Lung (tissue), 12 donors: ENCODE data around the gene XYLT1. TPM values are rescaled to one million over a fixed set of nuclear protein-coding genes. Genes with fewer than 3 reads are reported as not detected.
A peak's percentile ranks its signal among the peaks of the same experiment; 100 is the strongest.

Source experiments
- ATAC-seq: fragments of 200-7000 bp; cut with Tn5 transposase; one replicate; pipeline ENCODE4 v1.9.1; 2020; ENCODE audit warnings: moderate number of reproducible peaks; ENCODE audit not compliant: insufficient read depth, low FRiP score
- DNase-seq, 3 donors: peaks; one replicate each; pipeline ENCODE4 v3.0.0-alpha.2; 2013 to 2017
- H3K27ac ChIP-seq, 2 donors: one replicate each; pipeline ENCODE4 v1.5.1; 2013; ENCODE audit warnings: mild to moderate bottlenecking in 2 of 2, moderate library complexity in 2 of 2, control low read depth in 1 of 2, inconsistent platforms in 1 of 2, low read depth in 1 of 2, low read length in 1 of 2
- H3K27me3 ChIP-seq, 3 donors: one replicate each; pipeline ENCODE4 v1.5.1; 2013; ENCODE audit warnings: low read length in 2 of 3; ENCODE audit not compliant: control insufficient read depth in 3 of 3, insufficient read depth in 3 of 3
- H3K36me3 ChIP-seq, 4 donors: one replicate each; pipeline ENCODE4 v1.5.1; 2013; ENCODE audit warnings: low read length in 4 of 4, mild to moderate bottlenecking in 1 of 4, moderate library complexity in 1 of 4; ENCODE audit not compliant: control insufficient read depth in 4 of 4, insufficient read depth in 4 of 4
- H3K4me1 ChIP-seq, 5 donors: one replicate each; pipeline ENCODE4 v1.5.1; 2013; ENCODE audit warnings: low read length in 5 of 5, mild to moderate bottlenecking in 2 of 5, moderate library complexity in 1 of 5; ENCODE audit not compliant: control insufficient read depth in 5 of 5, insufficient read depth in 5 of 5
- H3K4me3 ChIP-seq: one replicate; pipeline ENCODE4 v1.5.1; 2013; ENCODE audit warnings: mild to moderate bottlenecking, control low read depth, moderate library complexity
- H3K9ac ChIP-seq, 2 donors: one replicate each; pipeline ENCODE4 v1.5.1; 2013; ENCODE audit warnings: low read length in 2 of 2, control low read depth in 1 of 2; ENCODE audit not compliant: insufficient read depth in 1 of 2
- H3K9me3 ChIP-seq, 4 donors: one replicate each; pipeline ENCODE4 v1.5.1; 2013; ENCODE audit warnings: low read length in 3 of 4, mild to moderate bottlenecking in 1 of 4, moderate library complexity in 1 of 4; ENCODE audit not compliant: control insufficient read depth in 4 of 4, insufficient read depth in 3 of 4
- WGBS, 2 donors: extraction: QIAGEN DNeasy Blood & Tissue Kit; methylation state at CpG; one replicate each; pipeline ENCODE4 v1.1.7; 2013; 5-methylcytosine and 5-hydroxymethylcytosine counted together
- polyA plus RNA-seq, 2 donors: library from polyadenylated mRNA; stranded (reverse); fragments of 200-250 nt; gene quantifications; one replicate each; pipeline ENCODE4 v1.2.1, GENCODE V29; 2013
- total RNA-seq, 2 donors: library from RNA; depleted of rRNA in 1 of 2; stranded (reverse); fragments of >200 nt in 1 of 2; gene quantifications; one replicate each; pipeline ENCODE4 v1.2.1, GENCODE V29; 2014 to 2021
- TF ChIP-seq, protein P1 (sequence below): IDR thresholded peaks from 2 replicates; pipeline ENCODE4 v1.5.1; 2012; ENCODE audit warnings: mild to moderate bottlenecking; ENCODE audit errors: control extremely low read depth, extremely low read depth
- donor health status: control.
- donor health status: control.
- donor health status: Bipolar disorder and iron deficiency.
- donor health status: healthy.
- donor health status: DM: yes; HTN: yes; CAD: no.

Gene XYLT1
- total and polyA plus RNA-seq, 4 donors = 1.4 to 11.5 (median 6.9) TPM

DNA sequence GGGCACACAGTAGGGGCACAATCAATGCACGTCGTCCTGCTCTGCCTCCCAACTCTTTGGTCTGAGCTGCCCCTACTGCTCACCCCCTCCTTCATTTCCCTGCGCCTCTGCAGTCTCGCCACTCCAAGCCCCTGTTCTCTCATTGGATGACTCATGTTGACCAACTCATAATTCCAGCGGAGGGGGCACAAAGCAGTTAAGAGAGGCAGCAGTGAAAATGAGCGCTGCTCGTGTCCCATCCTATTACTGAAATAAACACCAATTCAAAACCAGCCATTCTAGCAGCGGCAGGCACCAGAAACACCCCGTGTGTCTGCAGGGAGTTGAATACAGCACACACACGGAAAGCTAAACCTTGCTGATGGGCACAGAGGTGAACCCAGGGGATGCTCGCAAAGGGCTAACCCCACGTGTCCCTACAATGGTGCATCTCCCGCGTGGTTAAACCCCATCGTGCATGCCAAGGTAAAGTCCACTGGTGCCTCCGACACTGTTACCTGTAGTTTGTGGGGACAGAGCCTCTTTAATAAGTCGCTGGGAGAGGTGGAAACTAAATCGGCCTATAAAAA lies 310.4 kb downstream of the XYLT1 start:
- no peak for ATAC-seq
- Histone ChIP-seq H3K4me3 (no peak overlapping the region), H3K9me3 (no peaks in the 10 kb centered on the region), H3K36me3 (no peaks in the 10 kb centered on the region), H3K27ac (no peak overlapping the region), H3K4me1 (peaks cover 0 to 17% (median 0%) of the 10 kb centered on the region in 5 donors), H3K9ac (no peak overlapping the region), H3K27me3 (no peaks in the 10 kb centered on the region)
- 66 to 76% methylated on average over 18 of the region's 18 CpGs for WGBS, 2 donors
- TF ChIP-seq, protein P1, sequence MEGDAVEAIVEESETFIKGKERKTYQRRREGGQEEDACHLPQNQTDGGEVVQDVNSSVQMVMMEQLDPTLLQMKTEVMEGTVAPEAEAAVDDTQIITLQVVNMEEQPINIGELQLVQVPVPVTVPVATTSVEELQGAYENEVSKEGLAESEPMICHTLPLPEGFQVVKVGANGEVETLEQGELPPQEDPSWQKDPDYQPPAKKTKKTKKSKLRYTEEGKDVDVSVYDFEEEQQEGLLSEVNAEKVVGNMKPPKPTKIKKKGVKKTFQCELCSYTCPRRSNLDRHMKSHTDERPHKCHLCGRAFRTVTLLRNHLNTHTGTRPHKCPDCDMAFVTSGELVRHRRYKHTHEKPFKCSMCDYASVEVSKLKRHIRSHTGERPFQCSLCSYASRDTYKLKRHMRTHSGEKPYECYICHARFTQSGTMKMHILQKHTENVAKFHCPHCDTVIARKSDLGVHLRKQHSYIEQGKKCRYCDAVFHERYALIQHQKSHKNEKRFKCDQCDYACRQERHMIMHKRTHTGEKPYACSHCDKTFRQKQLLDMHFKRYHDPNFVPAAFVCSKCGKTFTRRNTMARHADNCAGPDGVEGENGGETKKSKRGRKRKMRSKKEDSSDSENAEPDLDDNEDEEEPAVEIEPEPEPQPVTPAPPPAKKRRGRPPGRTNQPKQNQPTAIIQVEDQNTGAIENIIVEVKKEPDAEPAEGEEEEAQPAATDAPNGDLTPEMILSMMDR = no peak
- DNase-seq = peak; percentile 29 to 57 (median 33)

DNA sequence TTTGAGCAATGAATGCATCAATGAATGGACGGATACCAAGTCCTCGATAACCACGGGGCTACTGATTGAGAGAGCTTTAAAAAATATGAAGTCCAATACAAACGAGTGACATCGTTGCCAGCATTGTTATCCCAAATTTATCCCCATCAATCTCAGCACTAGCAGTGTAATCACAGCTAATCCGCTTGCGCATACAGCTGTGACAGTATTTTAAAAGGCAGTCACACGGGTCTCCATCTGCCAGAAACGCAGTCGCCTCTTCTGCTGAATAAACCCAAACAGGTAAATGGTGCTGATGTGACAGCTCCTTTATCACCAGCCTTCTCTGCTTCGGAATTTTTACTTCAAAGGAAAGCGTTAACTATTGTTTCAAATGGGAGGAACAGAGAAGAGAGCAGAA lies 311.1 kb downstream of the XYLT1 start:
- peaks cover 0 to 17% (median 0%) of the 10 kb centered on the region in 5 donors for H3K4me1 ChIP-seq
- TF ChIP-seq, protein P1 = no peak
- no peaks in the 10 kb centered on the region for H3K9me3 ChIP-seq
- H3K4me3 ChIP-seq = no peak overlapping the region
- ATAC-seq (no peak), DNase-seq (no peak)
- WGBS, 2 donors = 73 to 80% methylated on average over 12 of the region's 12 CpGs
- no peak overlapping the region for H3K27ac ChIP-seq
- no peak overlapping the region for H3K9ac ChIP-seq
- H3K27me3 ChIP-seq = no peaks in the 10 kb centered on the region
- no peaks in the 10 kb centered on the region for H3K36me3 ChIP-seq

DNA sequence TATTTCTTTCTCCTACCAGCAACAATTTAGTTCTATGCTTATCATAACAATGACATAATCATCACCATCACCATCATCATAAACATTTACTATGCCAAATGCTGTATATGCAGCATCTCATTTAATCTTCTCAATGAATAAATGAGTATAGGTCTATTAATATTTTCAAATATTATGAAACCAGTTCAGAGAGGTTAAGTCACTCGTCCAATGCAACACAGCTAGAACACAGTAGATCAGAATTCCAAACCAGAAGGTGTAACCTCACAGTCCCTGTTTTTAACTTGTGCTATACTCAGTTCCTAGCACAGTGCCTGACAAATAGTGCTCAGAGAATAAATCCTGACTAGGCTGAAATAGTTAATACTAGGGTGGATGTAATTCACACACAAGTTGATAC lies 314.8 kb downstream of the XYLT1 start:
- H3K27ac ChIP-seq = no peak overlapping the region
- peaks cover 0 to 11% (median 0%) of the 10 kb centered on the region in 5 donors for H3K4me1 ChIP-seq
- H3K4me3 ChIP-seq = no peak overlapping the region
- 93 to 98% methylated on average over 1 of the region's 1 CpG for WGBS, 2 donors
- DNase-seq (no peak), ATAC-seq (no peak)
- no peak overlapping the region for H3K9ac ChIP-seq
- no peaks in the 10 kb centered on the region for H3K9me3 ChIP-seq
- H3K27me3 ChIP-seq = no peaks in the 10 kb centered on the region
- TF ChIP-seq, protein P1 = no peak
- no peaks in the 10 kb centered on the region for H3K36me3 ChIP-seq

DNA sequence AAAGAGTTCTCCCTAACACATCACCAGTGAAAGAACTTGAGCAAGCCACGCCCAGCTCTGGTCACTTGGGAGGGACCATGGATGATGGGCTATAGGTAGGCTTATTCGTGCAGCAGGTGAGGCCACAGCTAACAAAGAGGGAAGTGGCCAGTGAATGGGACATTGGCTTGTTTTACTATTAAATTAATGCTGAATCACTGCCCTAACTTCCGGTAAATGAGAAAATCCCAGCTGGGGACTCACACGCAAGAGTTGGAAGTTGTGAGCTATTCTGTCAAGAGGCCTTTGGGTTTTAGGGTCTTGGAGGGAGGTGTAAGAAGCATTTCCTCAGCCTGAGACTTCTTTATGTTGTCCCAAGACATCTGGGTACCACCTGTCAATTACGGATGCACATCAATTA lies 315.3 kb downstream of the XYLT1 start:
- Histone ChIP-seq H3K9ac (no peak overlapping the region), H3K4me1 (peaks cover 0 to 6% (median 0%) of the 10 kb centered on the region in 5 donors), H3K27ac (no peak overlapping the region), H3K36me3 (no peaks in the 10 kb centered on the region), H3K4me3 (no peak overlapping the region), H3K9me3 (no peaks in the 10 kb centered on the region), H3K27me3 (no peaks in the 10 kb centered on the region)
- TF ChIP-seq, protein P1 = no peak
- DNase-seq = no peak
- 65 to 85% methylated on average over 5 of the region's 5 CpGs for WGBS, 2 donors
- no peak for ATAC-seq
